Measurements from ENCODE around the gene RUNX2.

DNA sequence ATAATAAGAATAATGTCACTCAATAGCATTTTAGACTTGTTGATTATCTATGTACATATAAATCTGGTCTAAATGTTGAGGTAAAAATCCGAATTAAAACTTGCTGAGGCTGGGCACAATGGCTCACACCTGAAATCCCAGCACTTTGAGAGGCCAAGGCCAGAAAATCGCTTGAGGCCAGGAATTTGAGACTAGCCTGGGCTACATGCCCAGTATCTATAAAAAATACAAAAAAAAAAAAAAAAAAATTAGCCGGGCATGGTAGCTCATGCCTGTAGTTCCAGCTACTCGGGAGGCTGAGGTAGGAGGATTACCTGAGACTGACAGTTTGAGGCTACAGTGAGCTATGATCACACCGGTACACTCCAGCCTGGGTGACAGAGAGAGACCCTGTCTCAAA is 83.8 kb downstream of the RUNX2 start:
- no peak for TF ChIP-seq POLR2A (IDR thresholded peaks at IDR 0.05; ENCODE audit: low read depth, low read length)
- no peak for TF ChIP-seq POLR2AphosphoS5 (IDR thresholded peaks at IDR 0.05; ENCODE audit: low read depth, low read length)
- TF ChIP-seq TAF1 (IDR thresholded peaks at IDR 0.05; ENCODE audit: borderline replicate concordance, low read depth, low read length): no peak
